Endometrial microvascular endothelial cells (primary cell): ENCODE measurements around the gene EVL. TPM values are rescaled to one million over a fixed set of nuclear protein-coding genes. Genes with fewer than 3 reads are reported as not detected.
"Not testable (repeated sequence)": the region's sequence is repeated elsewhere in the genome, so short reads cannot be mapped to it uniquely, and the experiment has no call there.

ENCODE experiments used
- in situ Hi-C: cut with HindIII; loops from 2 replicates; pipeline ENCODE4 v1.10.0; 2017; ENCODE audit warnings: low sequenced_read_pairs, low pct_unique_long_range_greater_than_20kb; ENCODE audit errors: inconsistent ontology term
- total RNA-seq: library from RNA; depleted of rRNA; stranded (reverse); fragments of >200 nt; gene quantifications from one replicate; pipeline ENCODE4 v1.2.3, GENCODE V29; 2015; ENCODE audit errors: inconsistent ontology term

Gene EVL
- total RNA-seq, 1 donor from 2014 or later = 11.9 TPM

GRCh38 chr14:100149851-100150611 lies 84.8 kb downstream of the EVL start:
- in situ Hi-C loops = no loop called here

- in situ Hi-C loops = no loop called here
Measured at GRCh38 chr14:100150932-100151587, 85.8 kb downstream of the EVL start.

DNA sequence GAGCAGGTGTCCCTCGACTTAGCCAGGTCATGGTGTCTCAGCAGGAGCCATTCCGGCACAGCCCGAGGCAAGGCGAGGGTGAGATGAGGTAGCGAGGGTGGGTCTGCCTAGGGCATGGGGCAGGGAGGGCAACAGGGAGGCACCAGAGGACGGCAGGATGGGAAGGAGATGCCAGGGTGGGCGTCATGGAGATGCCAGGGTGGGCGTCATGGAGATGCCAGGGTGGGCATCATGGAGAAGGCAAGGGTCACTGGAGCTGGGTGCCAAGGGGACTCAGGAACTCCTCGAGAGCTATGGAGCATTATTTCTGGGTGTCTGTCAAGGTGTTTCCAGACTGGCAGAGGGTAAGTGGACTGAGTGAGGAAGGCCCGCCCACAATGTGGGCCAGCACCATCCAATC lies 86.9 kb downstream of the EVL start:
- in situ Hi-C loops = no loop called here

DNA sequence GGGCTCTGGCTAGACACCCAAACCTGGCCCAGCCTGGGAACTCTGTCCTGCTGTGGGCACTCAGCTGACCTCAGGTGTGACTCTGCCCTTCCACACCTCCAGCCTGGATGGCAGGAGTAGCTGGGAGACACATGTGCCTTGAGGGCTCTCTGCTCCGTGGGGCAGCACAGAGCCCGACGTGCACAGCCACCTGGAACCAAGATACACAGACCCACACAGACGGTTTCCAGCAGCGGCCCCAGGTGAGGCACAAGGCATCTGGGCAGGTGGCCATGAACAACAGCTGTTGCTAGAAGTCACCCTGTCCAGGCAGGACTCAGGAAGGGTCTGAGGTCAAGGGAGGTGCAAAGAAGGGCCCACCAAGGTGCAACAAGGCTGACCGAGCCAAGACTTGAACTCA lies 88.3 kb downstream of the EVL start:
- in situ Hi-C loops = no loop called here

- in situ Hi-C loops = no loop called here
Measured at GRCh38 chr14:100155049-100155621, 89.9 kb downstream of the EVL start.

DNA sequence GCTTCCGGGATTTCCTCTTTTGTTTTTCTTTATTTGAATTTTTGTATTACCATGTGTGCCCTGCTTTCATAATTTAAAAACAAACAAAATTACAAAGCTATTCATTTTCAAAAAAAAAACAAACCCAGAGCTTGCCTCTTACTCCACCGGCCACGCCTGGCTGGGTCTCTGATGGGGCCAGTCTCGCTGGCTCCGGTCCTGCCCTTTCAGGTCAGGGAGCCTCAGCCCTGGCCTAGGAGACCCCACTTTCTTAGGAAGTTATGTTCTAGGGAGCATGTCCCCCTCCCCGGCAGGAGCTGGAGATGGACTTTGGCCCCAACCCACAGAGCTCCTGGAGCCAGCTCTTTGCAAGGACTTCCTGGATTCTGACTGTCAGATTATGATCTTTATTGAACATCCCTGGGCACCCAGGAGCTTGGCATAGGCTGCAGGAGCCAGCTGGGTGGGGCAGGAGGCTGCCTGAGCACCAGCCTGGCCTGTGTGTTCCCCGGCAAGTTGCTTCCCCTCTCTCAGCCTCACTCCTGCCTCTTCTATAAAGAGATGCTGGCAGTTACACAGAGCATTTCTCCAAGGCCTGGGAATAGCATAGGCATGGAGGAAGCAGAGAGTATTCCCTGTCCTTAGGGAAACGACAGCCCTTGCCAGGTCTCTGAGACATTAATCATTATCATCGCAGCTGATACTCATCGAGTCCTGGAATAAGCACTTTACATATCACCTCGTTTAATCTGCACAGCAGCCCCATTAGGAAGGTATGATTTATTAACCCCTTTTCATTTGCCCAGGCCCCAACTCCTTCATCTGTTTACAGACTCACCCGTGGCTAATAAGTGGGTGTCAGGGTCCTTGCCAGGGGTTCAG lies 90.8 kb downstream of the EVL start:
- in situ Hi-C loops = no loop called here

GRCh38 chr14:100156776-100157175 lies 91.6 kb downstream of the EVL start:
- in situ Hi-C loops = no loop called here

DNA sequence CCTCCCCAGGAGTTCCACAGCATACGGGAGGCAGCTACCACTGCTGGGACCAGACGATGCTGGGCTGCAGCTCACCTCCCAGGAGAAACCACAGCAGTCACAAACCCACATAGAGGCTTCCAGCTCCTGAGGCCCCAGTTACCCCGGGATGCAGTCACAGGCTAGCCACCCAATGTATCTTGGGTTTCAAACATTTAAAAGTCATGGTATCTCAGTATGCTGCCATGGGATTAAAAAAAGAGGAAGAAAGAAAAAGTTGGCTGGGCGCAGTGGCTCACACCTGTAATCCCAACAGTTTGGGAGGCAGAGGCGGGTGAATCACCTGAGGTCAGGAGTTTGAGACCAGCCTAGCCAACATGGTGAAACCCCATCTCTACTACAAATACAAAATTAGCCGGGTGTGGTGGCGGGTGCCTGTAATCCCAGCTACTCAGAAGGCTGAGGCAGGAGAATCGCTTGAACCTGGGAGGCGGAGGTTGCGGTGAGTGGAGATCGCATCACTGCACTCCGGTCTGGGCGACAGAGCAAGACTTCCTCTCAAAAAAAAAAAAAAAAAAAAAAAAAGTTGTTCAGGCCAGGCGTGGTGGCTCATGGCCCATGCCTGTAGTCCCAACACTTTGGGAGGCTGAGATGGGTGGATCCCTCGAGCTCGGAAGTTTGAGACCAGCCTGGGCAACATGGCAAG lies 92.5 kb downstream of the EVL start:
- in situ Hi-C loops = not testable (repeated sequence)

GRCh38 chr14:100158566-100159093 lies 93.4 kb downstream of the EVL start:
- in situ Hi-C loops = no loop called here

DNA sequence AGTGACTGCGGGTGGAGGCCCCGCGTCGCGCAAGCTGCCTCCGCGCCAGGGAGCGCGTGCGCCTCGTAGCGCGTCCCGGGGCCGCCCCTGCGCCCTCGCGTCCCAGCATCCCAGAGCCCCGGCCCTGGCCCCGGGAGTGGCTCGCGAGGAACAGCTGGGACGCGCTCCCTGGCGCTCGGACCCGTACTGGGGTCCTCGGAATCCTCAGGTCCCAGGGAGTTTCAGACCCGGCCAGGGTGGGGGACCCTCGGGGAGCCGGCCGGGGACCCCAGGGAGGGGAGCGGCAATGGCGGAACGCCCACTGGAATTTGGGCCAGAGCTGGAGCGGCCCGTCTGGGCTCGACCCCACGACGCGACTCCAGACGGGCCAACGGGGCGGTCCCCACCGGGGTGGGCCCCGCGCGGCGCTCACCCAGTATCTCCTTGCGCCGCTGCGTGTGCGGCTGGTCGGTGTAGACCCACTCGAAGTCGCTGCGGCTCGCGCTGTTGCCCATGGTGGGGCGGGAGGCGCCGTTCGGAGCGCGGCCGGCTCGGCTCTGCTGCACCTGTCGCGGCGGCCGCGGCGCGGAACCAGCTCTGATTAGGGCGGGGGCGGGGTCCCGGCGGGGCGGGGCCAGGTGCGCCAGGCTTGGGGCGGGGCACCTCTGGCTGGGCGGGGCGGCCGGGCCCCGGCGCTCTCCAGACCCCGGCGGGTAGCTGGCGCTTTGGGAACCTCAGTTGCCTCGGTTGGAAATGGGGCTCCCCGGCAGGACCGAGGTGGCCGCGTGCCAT lies 94.1 kb downstream of the EVL start, which contains the start of gene DEGS2:
TSS of gene DEGS2 (minus strand) at position 552 of the 771 bp plus-strand sequence. CDS start at position 494, 58 bp downstream.
- in situ Hi-C loops = no loop called here

DNA sequence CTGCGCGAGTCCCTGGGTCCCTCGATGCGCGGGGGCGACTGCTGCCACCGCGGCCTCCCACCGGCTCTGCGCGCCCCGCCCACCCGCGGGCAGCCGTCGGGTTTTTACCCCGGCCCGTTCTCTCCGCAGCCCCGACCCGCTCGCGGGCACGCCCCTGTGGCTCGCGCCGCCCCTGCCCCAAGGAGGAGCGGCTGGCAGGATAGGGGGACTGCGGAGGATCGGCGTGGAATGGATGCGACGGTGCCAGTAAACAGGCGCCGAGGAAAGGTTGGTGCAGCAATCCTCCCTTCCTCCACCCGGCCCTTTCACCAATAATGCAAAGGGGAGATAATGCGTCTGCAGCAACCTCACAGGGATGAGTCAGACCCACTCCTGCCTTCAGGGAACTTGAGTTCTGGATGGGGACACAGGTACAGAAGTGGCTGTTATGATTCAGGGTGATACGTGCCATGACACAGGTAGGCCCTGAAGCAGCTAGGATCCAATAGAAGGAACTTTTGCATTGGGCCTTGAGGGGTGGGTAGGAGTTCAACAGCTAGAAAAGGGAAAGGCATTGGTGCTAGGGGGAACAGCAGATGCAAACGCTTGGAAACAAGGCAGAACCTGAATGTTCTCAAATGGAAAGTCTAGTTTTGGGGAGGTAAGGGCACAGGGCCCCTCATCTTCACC lies 94.8 kb downstream of the EVL start:
- in situ Hi-C loops = no loop called here

DNA sequence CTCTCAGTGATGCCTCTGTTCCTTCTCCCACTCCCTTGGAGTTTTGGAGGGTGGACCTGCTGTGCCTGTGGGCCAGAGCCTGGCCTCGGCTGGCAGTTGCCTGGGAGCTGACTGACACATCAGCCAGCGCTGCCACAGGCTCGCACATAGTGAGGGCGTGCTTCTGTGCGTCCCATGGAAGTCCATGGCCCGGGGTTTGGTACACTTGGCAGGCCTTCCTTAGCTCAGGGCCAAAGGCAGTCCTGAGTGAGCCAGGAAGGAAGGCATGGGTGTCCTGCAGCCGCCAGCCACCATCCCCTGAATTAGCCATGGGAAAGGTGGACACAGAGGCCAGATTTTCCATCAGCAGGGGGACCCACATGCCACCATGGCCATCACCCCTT lies 95.3 kb downstream of the EVL start:
- in situ Hi-C loops = no loop called here

GRCh38 chr14:100165376-100165775 lies 100.2 kb downstream of the EVL start:
- in situ Hi-C loops = no loop called here

- in situ Hi-C loops = no loop called here
Measured at GRCh38 chr14:100165831-100166440, 100.7 kb downstream of the EVL start.

- in situ Hi-C loops = no loop called here
Measured at GRCh38 chr14:100168506-100168905, 103.3 kb downstream of the EVL start.

GRCh38 chr14:100170880-100171279 lies 105.7 kb downstream of the EVL start:
- in situ Hi-C loops = no loop called here

DNA sequence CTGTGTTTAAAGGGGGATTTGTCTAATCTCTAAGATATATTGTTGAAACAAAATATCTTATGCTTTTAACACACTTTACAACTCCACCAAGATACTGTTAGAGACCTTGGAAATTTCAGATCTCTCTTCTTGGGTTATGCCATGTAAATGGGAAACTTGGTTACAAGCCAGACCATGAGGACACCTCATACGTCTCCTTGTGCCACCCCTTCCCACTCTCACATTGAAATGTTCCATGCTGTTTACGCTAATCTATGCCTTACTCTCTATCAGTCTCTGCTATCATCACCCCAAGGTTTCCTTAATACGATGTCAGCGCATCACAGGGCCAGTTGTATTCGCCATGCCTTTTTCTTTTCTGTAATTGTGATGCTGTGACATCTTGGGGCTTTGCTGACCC lies 107.6 kb downstream of the EVL start:
- in situ Hi-C loops = no loop called here
